Activated CD4-positive, alpha-beta T cell treated with anti-CD3 and anti-CD28 coated beads, Interleukin-10, Interleukin-2, amounts not matched to agents 100 ng/mL and 50 ng/mL, durations not matched to agents 16 hours and 8 hours (primary cell): ENCODE results near the gene TM7SF2.

ENCODE experiments used
- DNase-seq: peaks from one replicate; pipeline ENCODE4 v3.0.0-alpha.2; 2020

Gene TM7SF2

DNA sequence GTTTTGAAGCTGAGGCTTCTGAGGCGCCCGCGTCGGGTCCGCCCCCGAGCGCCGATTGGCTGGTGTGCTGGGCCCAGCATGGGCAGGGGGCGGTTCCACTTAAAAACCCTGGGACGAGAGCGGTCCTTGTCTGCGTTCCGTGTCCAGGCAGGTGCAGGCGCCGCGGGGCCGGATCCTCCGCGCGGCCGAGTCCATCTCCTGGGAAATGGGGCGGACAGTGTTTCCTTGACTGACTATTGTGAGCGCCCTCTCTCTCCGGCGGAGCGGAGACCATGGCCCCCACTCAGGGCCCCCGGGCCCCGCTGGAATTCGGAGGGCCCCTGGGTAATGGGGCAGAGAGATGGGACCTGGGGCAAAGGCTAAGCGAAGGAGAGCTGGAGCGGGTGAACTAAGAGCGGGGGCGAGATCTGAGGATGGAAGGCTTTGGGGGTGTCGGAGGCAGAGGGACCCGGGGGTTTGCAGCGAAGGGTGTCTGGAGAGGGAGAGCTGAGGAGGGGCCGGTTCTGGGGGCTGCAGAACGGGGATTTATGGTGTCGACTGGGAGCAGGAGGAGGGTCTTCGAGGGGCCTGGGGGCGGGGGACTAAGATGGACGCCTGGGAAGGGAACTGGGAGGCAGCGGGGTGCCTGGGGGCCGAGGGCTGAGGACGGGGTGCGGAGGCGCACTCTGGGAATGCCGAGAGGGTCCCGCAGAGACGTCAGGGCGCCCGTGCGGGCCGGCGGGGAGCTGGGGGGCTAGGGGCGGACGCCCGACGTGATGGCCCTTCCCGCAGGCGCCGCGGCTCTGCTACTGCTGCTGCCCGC lies at the start of gene TM7SF2:
TM7SF2 (plus strand) TSS at position 129 of the 802 bp plus-strand sequence; CDS start at position 273, 144 bp downstream.
- peak; percentile 98 for DNase-seq

DNA sequence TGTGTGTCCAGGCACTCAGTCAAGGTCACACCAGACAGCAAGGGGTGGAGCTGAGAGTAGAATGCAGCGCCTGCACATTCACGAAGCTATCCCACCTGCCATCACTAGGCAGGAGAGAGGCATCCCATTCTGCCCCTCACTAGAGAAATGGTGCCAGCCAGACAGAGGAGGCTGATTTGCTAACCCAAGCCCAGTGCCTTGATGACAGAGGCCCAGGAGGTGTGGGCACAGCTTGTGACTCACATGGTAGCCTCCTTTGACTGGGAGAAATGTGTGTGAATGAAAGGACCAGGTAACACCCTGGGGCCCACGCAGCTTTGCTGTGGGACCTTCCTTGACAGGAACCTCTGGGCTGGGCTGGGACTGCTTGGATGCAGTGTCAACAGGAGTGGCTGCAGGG lies 48.1 kb upstream of the TM7SF2 start:
- DNase-seq = no peak

DNA sequence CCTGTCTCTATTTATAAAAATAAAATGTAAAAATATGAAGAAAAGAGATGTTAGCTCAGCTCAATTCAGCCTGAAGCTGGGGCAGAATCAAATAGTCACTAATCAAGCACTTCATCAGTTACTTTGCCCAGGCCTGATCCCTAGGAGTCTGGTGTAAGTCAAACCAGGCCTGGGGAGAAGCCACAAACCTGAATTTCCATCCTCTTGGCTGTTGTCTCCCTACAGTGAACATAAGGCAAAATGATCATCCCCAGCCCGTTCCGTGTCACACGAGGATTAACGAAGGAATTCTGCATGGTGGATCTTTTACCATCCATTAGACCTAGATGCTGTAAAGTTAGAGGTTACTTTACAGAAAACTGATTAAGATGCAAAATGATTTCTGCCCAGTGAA lies 46.8 kb upstream of the TM7SF2 start:
- no peak for DNase-seq

DNA sequence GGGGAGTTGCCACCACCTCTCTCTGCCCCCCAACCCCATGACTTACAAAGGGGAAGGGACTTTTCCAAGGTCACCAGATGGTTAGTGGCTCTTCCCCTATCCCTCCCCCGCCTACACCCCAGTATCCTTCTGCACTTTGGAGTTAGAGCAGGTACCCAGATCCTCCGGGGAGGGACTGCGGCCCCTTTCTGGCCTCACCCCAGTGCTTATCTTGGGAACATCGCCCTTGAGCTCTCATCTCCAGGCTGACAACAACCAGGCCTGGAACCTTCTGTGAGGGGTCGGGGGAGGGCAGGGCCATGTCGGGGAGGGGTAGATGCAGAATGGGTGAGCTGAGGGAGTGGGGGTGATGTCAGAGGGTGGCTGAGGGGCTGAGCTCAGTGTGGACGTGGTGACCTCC lies 45.8 kb upstream of the TM7SF2 start:
- DNase-seq = no peak

DNA sequence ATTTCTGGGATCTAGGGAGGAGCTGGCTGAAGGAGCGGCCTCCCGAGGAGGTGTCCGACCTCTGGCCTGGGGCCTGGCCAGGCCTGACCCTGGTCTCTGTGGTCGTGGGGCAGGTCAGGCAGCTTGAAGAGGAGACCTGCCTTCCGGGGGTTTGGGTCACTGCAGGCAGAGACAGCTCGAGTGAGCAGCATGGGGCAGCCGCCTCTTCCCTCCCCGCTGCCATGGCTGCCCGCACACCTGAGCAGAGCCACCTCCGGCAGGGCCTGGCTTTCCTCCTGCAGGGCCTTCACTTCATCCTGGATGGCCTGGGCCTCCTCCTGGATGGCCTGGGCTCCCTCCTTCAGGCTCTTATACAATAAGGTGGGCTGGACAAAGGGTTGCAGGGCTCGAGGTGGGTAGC lies 45.4 kb upstream of the TM7SF2 start:
- DNase-seq = no peak

DNA sequence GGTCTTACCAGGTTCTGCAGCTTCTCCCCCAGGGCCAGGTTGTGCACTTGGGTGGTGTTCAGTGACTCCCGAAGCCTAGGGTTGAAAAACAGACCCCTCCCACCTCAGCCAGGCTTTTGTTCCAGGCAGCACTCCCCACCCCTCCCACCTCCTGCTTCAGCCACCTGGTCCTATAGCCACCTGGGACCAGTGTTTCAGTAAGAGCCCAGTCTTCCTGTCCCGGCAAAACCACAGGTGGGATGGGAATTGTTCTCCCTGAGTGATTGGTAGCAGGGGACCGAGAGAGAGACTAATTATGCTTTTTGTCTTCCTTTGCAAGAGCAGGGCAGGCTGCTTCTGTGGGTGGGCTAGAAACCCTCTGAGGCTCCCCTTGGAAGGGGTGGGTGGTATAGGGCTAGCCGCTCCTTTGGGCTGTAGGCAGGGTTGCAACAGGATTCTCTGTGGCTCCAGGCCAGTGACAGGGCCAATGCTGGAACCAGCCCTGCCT lies 44.8 kb upstream of the TM7SF2 start:
- DNase-seq = no peak

DNA sequence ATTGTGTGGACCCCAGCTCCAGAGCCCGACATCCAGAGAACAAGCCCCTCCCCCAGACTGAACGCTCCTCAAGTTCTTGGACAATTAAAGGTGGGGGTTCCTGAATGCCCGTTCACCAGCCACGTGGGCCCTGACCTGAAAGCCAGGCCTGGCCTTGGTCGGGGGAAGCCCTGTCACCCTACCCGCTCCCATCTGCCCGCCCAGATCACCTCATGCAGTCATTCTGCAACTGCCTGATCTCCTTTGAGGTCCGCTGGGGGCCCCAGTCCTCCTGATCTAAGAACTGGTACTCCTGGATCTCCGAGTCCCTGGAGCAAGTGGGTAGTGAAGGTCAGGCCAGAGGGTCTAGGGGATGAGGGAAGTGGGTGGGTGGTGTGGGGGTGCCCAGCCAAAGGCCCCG lies 44.2 kb upstream of the TM7SF2 start:
- DNase-seq = no peak

DNA sequence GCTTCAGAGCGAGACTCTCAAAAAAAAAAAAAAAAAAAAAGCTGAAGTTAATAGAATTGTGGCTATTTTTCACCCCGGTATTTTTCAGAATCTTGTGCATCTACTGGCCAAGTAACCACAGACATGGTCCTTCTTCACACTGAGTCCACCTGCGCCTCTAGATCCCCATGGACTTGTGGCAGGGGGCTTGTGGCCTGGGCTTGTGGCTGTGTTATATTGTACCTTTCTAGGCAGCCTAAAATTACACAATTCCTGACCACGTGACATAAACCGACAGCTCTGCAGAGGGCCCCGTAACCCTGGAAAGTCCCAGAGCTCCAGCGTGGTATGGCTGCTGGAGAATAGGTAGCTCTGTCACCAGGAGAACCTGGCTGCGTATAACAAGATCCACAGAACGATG lies 42.5 kb upstream of the TM7SF2 start:
- peak; percentile 37 for DNase-seq

DNA sequence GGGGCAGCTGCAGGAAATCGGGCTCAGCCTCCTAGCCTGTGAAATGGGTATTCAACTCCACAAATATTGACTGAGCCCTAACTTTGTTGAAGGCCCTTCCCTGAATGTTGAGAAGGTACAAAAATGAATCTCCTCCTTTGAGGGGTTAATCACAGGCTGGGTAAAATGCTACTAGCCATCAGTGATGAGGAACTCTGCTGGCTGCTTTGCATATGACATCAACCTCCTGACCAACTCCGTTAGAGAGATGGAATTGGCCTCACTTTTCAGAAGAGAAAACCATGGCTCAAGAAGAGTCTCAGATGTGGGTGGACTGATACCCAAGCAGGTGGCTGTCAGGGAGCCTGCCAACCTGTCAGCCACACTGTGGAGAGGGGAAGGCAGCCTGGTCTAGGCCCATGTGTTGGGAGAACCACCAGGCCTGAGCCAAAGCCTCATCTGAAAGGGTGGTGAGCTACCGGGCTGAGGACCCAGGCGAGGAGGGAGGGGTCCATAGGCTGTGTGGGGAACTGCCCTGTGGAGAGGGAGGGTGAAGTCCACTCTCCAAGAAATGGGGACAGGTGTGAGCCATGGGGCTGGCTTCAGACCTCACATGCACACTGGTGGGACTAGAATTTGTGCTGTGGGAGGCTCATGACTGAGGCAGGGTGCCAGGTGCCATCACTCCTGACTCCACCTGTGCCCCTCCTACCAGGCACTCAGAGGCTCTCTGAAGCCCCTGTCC lies 39.6 kb upstream of the TM7SF2 start:
- no peak for DNase-seq

DNA sequence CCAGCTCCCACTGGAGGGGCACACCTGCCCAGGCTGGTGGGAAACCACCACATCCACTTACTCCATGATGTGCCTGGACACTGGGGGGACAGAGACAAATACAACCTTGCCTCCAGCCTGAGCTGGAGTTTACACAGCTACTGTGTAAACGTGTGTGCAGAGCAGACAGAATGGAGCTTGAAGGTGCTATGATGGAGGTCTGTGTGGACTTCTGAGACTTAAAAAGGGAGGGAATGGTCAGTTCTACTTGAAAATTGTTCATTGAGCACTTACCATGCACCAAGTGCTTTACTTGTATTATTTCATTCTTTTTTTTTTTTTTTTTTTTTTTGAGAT lies 39.1 kb upstream of the TM7SF2 start:
- DNase-seq = no peak

DNA sequence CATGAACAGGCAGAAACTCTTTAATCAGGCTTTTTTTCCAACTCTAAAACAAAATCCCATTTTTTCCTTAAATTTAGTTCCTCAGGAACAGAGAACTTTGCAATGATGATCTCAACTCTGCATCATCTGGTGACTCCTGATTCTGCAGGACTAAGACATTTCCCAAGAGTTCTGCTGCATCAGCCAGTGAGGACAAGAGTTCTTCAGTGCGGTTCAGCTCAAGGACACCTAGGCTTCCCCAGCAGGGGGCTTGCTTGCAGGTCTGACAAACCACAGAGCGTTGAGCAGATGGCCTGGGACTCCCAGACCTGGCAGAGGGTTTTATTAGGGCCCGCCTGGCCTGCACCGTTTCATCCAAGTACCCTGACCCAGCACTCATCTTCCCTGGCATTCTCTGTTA lies 34.2 kb upstream of the TM7SF2 start:
- no peak for DNase-seq

DNA sequence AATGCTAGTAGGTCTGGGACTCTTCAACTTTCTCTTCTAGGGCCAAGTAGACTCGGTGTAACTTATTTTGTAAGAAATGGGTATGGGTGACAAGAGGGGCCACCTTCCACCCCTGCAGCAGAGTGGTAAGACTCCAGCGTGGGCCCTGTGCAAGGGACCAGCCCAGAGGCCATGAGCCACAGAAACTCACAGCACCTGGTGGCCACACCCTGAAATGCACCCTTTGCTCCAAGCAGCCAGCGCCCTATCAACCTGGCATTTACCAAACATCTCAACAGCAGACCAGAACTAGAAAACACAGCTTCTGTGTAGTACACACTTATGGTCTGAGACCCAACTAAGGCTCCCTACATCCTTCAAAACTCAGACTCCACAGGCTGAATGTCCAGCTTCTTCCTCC lies 33.5 kb upstream of the TM7SF2 start:
- DNase-seq = peak; percentile 71

DNA sequence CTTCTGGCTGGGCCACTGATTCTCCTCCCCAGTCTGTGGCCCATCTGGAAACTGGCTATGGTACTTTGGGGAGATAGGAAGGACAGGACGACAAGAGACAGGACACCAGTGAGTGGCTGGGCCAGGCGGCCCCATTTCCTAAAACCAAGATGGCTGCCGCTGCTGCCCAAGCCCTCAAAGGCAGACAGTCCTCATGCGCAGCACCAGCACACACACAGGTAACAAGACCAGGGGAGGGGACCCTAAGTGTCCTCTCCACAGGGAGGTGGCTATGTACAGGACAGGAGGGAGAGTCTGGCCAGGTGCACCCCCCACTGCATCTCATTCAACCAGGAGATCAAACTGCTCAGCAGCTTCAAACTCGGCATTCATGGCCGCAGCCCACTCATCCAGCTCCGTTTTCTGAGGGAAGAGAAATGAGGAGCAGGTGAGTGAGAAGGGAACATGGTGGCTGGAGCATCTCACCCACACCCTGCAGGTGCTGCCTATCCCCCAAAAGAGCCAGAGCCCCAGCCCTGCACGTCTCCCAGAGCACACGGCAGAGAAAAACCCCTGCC lies 32.8 kb upstream of the TM7SF2 start:
- DNase-seq = no peak

DNA sequence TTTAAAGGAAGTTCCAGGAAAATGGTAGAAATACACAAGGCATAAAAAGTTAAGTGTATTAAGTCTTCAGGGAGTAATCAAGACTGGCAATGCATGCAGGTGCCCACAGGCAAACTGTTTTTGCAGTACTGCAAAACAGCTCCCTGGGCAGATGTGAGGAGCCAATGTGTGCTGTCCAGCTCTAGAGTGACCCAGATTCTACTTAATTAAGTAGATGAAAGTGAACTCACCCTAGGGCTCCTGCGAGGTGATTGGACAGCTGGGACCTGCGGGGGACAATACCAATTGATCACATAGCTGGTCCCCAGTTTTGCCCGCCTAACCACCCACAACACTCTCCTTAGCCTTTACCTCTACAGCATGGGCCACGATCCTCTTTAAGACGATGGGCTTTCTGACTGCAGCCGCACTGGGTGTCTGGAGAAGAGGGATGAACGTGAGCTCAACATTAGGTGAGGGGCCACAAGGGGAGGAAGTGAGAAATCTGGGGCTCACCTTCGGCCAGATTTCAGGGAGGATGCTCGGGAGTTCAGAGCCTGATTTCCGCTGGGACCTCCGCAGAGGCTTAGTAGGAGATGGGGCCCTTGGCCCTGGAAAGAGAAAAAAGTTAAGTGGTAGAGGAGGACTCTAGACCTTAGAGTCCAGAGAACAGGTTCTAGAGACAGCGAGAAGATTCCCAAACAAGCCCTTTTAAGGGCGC lies 28.4 kb upstream of the TM7SF2 start:
- DNase-seq = no peak

DNA sequence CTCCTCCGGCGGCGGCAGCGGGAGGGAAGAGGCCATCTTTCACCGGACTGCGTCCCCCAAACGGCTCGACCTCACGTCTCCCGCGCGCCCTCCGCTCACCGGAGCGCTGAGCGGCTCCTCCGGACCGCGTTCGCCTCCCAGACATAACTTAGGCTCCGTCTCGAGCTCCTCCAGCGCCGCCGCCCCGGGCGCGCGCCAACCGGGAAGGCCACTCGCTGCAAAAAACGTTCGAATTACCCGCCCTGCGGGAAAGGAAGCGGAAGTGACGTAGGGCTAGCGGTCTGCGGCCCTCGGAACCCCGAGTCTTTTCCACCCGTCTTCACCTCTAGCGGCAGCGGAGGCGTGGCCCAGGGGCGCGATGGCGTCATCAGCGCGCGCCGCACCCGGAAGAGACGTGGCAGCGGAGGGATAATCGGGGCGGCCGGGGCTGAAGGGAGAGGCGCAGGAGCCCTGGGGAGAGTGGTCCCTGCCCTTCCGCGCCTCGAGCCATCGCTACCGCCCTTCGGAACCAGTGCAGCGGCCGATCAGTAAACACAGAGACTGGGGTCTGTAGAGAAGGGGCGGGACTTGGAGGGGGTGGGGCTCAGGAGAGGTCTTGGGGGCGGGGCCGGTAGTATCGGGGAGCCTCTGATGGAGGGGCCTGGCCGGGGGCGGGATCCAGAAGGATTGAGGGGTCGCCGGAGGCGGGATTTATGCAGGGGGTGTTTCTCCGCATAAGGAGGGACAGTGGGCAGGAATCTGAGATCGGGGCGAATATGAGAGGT lies 27.7 kb upstream of the TM7SF2 start, which contains the start of the genes CDCA5 and ZFPL1:
CDCA5 (minus strand) TSS at position 207 of the 764 bp plus-strand sequence; CDS start at position 145, 62 bp downstream.
ZFPL1 (plus strand) TSS at position 389 of the 764 bp plus-strand sequence. CDS start 477 bp downstream, outside the sequence.
- DNase-seq = peak; percentile 97

DNA sequence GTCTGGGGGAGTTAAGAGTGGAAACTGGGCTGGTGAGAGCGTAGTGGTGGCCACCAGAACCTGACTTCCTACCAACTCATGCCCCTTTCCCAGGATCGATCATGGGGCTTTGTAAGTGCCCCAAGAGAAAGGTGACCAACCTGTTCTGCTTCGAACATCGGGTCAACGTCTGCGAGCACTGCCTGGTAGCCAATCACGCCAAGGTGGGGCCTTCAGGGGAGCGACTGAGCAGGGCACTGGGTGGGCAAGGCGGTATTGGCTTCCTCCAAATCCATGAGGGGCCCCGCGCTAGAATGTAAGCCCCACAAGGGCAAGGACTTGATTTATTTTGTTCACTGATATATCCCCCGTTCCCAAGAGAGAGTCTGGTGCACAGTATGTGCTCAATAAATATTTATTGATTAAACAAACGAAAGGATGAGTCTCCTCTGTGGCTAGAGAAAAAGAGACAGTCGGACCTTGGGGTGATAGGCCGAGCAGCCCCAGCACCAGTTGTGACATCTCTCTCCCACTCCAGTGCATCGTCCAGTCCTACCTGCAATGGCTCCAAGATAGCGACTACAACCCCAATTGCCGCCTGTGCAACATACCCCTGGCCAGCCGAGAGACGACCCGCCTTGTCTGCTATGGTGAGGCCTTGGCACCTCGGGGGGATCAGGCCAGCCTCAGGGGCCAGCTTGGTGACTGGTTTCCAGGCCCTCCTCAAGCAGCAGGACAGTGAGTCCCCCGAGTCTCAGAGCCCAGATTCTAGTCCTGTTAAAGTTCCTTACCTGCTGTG lies 26.9 kb upstream of the TM7SF2 start:
- DNase-seq = no peak

DNA sequence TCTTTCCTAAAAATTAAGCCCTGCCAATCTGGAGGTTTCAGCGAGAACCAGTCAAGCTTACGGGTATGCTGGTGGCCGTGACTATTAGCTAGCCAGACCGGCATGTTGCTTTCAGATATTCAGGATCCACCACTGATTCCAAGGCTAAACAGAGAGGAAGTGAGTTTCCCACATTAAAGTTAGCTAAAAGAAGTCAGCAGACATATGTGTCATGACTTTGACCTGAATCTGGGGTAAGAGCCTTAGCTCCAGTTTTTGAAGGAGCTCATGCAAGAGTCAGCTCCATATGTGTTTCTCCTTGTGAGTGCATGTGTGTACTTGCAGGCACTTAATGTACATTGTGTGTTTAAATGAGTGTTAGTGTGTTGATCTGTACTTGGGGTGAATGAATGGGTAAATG lies 26.2 kb upstream of the TM7SF2 start:
- no peak for DNase-seq

DNA sequence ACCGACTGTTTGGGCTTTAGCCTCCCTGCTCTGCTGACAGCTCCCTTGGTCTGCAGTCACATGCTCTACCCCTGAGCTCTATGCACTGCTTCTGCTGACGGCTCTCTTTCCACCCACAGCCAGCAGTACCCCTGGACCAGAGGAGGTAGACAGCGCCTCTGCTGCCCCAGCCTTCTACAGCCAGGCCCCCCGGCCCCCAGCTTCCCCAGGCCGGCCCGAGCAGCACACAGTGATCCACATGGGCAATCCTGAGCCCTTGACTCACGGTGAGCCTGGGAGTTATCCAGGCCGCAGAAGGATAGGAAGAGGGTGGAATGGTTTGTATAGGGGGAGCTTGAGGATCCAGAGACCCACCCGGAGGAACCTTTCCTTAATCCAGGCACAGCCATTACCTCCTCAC lies 24.9 kb upstream of the TM7SF2 start:
- no peak for DNase-seq

DNA sequence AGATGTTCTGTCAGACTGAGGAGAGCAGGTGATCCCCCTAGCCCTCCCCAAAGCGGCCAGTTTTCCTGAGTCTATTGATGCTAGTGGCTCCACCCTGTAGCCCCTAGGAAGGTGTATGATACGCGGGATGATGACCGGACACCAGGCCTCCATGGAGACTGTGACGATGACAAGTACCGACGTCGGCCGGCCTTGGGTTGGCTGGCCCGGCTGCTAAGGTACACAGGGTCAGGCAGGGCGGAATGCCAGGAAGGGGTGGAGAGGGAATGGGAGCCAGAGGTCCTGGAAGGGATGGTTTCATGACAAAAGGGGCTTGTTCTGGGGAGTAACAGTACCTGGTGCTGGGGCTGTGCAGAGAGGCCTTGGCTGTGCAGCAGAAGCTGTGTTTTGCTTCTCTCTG lies 24.5 kb upstream of the TM7SF2 start:
- no peak for DNase-seq

DNA sequence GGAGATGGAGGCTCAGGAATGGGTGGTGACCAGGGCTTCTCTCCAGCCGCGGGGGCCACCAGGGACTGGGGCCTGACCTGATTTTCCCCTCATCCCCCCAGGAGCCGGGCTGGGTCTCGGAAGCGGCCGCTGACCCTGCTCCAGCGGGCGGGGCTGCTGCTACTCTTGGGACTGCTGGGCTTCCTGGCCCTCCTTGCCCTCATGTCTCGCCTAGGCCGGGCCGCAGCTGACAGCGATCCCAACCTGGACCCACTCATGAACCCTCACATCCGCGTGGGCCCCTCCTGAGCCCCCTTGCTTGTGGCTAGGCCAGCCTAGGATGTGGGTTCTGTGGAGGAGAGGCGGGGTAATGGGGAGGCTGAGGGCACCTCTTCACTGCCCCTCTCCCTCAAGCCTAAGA lies 23.8 kb upstream of the TM7SF2 start:
- no peak for DNase-seq

DNA sequence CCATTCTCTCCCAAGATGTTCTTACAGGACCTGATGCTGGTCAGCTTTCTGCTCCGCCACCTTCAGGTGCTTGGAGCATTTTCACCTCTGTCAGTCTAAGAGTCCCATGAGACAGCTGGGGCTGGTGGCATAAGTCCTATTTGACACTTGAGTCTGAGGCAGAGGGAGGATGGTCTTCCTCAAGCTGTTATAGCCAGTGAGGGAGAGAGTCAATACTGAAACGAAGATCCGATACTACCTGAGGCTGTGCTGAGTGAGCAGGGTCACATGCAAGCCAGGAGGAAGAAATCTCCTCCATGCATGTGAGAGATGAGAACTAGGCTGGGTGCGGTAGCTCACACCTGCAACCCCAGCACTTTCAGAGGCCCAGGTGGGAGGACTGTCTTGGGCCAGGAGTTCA lies 22.1 kb upstream of the TM7SF2 start:
- DNase-seq = no peak

DNA sequence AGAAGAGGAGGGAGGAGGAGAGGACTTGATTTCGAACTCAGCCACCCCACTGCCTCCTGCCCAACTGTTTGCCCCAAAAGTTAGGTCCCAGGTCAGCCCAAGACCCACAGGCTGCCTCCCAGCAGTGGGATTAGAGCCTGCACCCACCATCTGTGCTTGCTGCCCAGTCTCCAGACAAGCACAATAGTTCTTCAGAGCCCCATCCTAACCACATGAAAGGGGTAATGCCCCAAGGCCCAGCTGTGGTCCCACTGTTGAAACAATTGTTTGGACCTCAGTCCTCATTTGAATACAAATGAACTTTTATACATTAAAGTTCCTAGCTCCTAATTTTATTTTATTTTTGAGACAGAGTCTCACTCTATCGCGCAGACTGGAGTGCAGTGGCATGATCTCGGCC lies 21.0 kb upstream of the TM7SF2 start:
- DNase-seq = no peak
